ENCODE measurements around the gene TLL2. TPM values are rescaled to one million over a fixed set of nuclear protein-coding genes. Genes with fewer than 3 reads are reported as not detected.

The TLL2 gene
- 0.05 to 0.09 TPM (median 0.07 TPM) in 5 replicates for total RNA-seq (2022; extraction: Qiagen RNA extraction)

GRCh38 chr10:96513698-96514561 is at the start of gene TLL2:
TLL2 (minus strand) TSS chr10:96513926; CDS start chr10:96513685, 241 bp downstream.

DNA sequence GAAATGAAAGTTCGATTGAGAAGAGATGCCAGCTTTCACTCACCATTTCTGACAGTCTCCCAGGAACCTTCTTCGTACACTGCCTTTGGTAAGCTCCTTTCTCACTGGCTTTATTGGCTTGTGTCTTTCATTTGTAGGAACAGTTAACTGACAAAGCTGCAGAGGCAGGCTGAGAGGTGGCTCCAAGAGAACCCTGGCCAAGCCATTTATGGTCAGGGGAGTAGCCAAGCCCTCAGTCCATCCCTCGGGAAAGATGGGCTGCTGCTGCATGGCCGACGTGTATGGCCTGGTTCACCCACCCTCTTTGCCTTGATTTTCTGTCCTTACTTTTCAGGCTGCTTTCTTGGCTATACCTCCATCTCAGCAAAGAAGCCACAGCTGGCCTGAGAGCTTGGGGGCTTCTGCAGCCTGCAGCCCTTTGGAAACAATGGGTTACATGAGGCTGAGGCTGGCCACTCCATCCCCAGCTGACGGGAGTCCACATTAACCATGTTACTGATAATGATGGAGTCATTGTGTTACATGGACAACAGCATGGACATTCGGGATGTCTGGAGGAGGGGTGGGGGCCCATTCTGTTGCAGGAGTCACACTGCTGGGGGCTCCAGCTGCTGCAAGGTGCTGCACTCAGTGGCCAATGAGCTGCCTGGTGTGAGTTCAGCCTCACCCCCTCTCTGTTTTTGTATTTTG is 154.7 kb downstream of the TLL2 start, which contains the start of gene OPALIN:
OPALIN (minus strand) TSS at position 152 of the 690 bp plus-strand sequence; CDS start at position 46, 106 bp downstream.

Other genes starting within 250 kb of the TLL2 start
- gene BLNK, start 242.4 kb downstream of the TLL2 start, total RNA-seq (2022; extraction: Qiagen RNA extraction): 0.09 TPM in 1 of 5 replicates, not detected in the others
- not detected in 5 replicates for gene DNTT, start 209.5 kb downstream of the TLL2 start, total RNA-seq (2022; extraction: Qiagen RNA extraction)
- not detected in 5 replicates for gene OPALIN, start 154.9 kb downstream of the TLL2 start, total RNA-seq (2022; extraction: Qiagen RNA extraction)
- gene TM9SF3, start 73.1 kb upstream of the TLL2 start, total RNA-seq (2022; extraction: Qiagen RNA extraction): 51.4 to 116 TPM (median 99.5 TPM) in 5 replicates
- 0.50 to 0.84 TPM (median 0.57 TPM) in 5 replicates for gene PIK3AP1, start 206.6 kb upstream of the TLL2 start, total RNA-seq (2022; extraction: Qiagen RNA extraction)

Data from A549 treated with dexamethasone at 1 μM for 4 hours (cell line).